ENCODE measurements around the gene FHL2. TPM values are rescaled to one million over a fixed set of nuclear protein-coding genes. Genes with fewer than 3 reads are reported as not detected.

Gene FHL2
- total RNA-seq, 1 donor from 2014 or later = 260 TPM

GRCh38 chr2:105403783-105404698, 5.2 kb upstream of the FHL2 start:
- no peaks in the 10 kb centered on the region for H3K27me3 ChIP-seq (ENCODE audit: control insufficient read depth, insufficient read depth, low read length)
- DNase-seq (ENCODE audit: low read depth) = peak; percentile 100
- no peaks in the 10 kb centered on the region for H3K36me3 ChIP-seq (ENCODE audit: control insufficient read depth, insufficient read depth, low read length)
- no peak overlapping the region for H3K4me3 ChIP-seq (ENCODE audit: low read depth, low read length)
- TF ChIP-seq CTCF (IDR thresholded peaks at IDR 0.05; ENCODE audit: insufficient read depth, low read length, poor library complexity, severe bottlenecking) = peak; percentile 67

GRCh38 chr2:105403241-105403782, 4.5 kb upstream of the FHL2 start:
- Histone ChIP-seq H3K36me3 (ENCODE audit: control insufficient read depth, insufficient read depth, low read length) (no peaks in the 10 kb centered on the region), H3K4me3 (ENCODE audit: low read depth, low read length) (no peak overlapping the region), H3K27me3 (ENCODE audit: control insufficient read depth, insufficient read depth, low read length) (no peaks in the 10 kb centered on the region)
- DNase-seq (ENCODE audit: low read depth) = no peak
- TF ChIP-seq CTCF (IDR thresholded peaks at IDR 0.05; ENCODE audit: insufficient read depth, low read length, poor library complexity, severe bottlenecking) = no peak

GRCh38 chr2:105402809-105403208, 4.0 kb upstream of the FHL2 start:
- no peak overlapping the region for H3K4me3 ChIP-seq (ENCODE audit: low read depth, low read length)
- no peaks in the 10 kb centered on the region for H3K36me3 ChIP-seq (ENCODE audit: control insufficient read depth, insufficient read depth, low read length)
- no peaks in the 10 kb centered on the region for H3K27me3 ChIP-seq (ENCODE audit: control insufficient read depth, insufficient read depth, low read length)
- TF ChIP-seq CTCF (IDR thresholded peaks at IDR 0.05; ENCODE audit: insufficient read depth, low read length, poor library complexity, severe bottlenecking) = no peak
- no peak for DNase-seq (ENCODE audit: low read depth)

- Histone ChIP-seq H3K36me3 (ENCODE audit: control insufficient read depth, insufficient read depth, low read length) (no peaks in the 10 kb centered on the region), H3K27me3 (ENCODE audit: control insufficient read depth, insufficient read depth, low read length) (no peaks in the 10 kb centered on the region), H3K4me3 (ENCODE audit: low read depth, low read length) (no peak overlapping the region)
- TF ChIP-seq CTCF (IDR thresholded peaks at IDR 0.05; ENCODE audit: insufficient read depth, low read length, poor library complexity, severe bottlenecking) = no peak
- DNase-seq (ENCODE audit: low read depth) = no peak
Observed at GRCh38 chr2:105401867-105402266, 3.0 kb upstream of the FHL2 start.

GRCh38 chr2:105400138-105400540, 1.3 kb upstream of the FHL2 start:
- no peaks in the 10 kb centered on the region for H3K27me3 ChIP-seq (ENCODE audit: control insufficient read depth, insufficient read depth, low read length)
- H3K4me3 ChIP-seq (ENCODE audit: low read depth, low read length) = no peak overlapping the region
- no peak for DNase-seq (ENCODE audit: low read depth)
- TF ChIP-seq CTCF (IDR thresholded peaks at IDR 0.05; ENCODE audit: insufficient read depth, low read length, poor library complexity, severe bottlenecking) = no peak
- H3K36me3 ChIP-seq (ENCODE audit: control insufficient read depth, insufficient read depth, low read length) = peaks cover 1% of the 10 kb centered on the region

Data from kidney epithelial cell (primary cell).